Esophagus mucosa (tissue), 1 donor: ENCODE data around the gene GLT1D1. TPM values are rescaled to one million over a fixed set of nuclear protein-coding genes. Genes with fewer than 3 reads are reported as not detected.

ENCODE experiments used
- ATAC-seq: fragments of 200-7000 bp; cut with Tn5 transposase; one replicate; pipeline ENCODE4 v1.9.1; 2020
- total RNA-seq: library from RNA; stranded (reverse); gene quantifications from one replicate; pipeline ENCODE4 v1.2.4, GENCODE V29; 2023
- donor health status: DM: yes; HTN: yes; CAD: no.

GLT1D1 gene
- total RNA-seq, 1 donor from 2014 or later = 0.64 TPM

GRCh38 chr12:128856035-128856790, 2.9 kb downstream of the GLT1D1 start:
- no peak for ATAC-seq

DNA sequence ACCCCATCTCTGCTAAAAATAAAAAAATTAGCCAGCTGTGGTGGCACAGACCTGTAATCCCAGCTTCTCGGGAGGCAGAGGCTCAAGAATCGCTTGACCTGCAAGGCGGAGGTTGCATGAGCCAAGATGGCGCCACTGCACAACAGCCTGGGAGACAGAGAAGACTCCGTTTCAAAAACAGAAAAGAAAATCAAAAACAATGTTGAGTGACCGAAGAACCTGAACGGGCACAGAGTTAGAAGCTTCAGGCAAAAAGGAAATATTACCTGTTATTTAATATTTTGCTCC, 3.5 kb downstream of the GLT1D1 start:
- ATAC-seq = no peak

- ATAC-seq = no peak
Observed at GRCh38 chr12:128857133-128857763, 4.0 kb downstream of the GLT1D1 start.

- ATAC-seq = no peak
Observed at GRCh38 chr12:128859311-128859710, 6.0 kb downstream of the GLT1D1 start.

DNA sequence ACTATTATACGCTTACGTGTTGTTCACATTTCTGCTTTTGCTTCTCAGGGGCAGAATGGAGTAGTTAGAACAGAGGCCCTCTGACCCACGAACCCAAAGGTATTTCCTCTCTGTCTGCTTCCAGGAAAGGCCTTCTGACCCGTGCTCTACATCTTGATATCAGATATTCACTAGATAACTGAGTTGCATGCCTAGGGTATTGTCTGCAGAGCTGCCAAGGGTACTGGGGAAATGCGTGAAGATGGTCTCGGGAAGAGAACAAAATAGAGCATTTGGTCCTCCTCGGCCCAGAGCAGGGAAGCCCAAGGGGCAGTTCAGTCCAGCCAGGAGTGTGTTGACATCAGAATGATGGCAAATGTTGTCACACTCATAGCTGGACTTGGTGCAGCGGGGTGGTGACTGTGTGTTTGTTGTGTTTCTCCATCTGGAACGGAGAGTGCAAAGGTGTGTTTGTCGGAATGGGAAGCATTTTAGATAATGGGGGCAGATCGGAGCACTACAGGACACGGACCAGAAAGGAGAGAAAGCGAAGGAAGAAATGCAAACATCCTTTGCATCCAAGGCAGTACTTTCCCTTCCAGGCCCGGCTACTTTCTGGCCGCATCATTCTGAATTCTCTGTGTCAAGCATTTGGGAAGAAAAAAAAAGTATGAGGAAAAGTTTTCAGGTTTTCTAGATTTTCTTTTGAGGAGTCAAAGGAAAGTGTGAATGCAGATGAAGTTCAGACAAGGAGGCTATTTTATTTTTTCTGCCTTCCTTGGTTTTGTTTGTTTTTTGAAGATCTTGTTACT, 8.1 kb downstream of the GLT1D1 start:
- no peak for ATAC-seq

GRCh38 chr12:128863957-128864356, 10.7 kb downstream of the GLT1D1 start:
- peak; percentile 39 for ATAC-seq

DNA sequence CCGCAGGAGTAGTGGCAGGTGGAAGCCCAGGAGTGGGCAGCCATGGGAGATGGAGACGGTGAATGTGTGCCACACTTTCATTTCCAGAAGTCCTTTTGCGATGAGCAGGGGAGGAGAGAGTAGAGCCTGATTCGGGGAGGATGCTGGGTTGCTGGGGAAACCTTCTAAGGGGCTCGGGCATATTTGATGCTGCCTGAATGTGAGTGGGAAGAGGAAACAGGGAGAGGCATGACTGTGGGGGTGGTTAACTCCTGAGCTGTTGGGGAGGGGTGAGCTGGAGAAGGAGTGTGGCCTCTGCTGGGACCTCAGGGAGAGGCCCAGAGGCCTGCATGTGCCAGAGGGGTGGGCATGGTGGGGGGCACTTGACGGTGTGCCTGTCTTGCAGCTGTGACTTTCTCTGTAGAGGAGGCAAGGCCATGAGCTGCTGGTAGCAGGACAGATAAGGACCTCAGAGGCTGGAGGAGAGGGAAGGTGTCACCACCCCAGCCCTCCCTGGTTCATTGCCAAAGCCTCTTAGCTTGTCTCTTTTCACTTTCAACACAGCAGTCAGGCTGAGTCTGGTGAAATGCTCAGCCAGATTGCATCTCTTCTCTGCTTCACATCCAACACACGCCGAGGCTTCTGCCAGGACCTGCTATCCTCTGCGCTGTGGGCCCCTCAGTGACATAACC, 11.4 kb downstream of the GLT1D1 start:
- ATAC-seq = no peak

DNA sequence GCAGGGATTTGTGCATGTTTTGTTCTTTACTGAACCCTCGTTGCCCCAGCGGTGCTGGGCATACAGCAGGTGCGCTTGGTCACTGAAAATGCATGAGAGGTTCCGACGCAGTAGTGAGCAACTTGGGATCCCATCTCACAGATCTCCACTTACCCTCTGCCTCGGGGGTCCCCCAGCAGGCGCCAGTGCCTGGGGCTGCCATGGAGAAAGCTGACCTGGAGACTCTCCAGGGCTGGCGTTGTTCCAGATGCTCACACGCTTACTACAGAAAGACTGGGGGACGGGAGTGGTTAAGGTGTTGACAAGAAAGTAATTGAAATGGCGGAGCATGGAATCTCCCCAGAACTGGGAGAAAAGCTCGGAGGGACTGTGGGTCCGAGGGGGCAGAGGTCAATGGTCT, 14.2 kb downstream of the GLT1D1 start:
- no peak for ATAC-seq

- ATAC-seq = no peak
Observed at GRCh38 chr12:128871516-128871892, 18.2 kb downstream of the GLT1D1 start.

- no peak for ATAC-seq
Observed at GRCh38 chr12:128872303-128872702, 19.0 kb downstream of the GLT1D1 start.

- no peak for ATAC-seq
Observed at GRCh38 chr12:128876559-128876958, 23.3 kb downstream of the GLT1D1 start.

- no peak for ATAC-seq
Observed at GRCh38 chr12:128879898-128880764, 26.9 kb downstream of the GLT1D1 start.

DNA sequence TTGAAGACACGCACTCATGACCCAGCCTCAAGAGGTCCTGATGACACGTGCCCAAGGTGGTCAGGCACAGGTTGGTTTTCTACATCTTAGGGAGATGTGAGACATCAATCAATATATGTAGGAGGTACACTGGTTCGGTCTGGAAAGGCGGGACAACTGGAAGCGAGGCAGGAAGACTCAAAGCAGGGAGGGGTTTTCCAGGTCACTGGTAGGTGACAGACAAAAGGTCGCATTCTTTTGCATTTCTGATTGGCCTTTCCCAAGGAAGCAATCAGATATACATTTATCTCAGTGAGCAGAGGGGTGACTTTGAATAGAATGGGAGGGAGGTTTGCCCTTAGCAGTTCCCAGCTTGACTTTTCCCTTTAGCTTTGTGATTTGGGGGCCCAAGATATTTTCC, 38.6 kb downstream of the GLT1D1 start:
- ATAC-seq = no peak

DNA sequence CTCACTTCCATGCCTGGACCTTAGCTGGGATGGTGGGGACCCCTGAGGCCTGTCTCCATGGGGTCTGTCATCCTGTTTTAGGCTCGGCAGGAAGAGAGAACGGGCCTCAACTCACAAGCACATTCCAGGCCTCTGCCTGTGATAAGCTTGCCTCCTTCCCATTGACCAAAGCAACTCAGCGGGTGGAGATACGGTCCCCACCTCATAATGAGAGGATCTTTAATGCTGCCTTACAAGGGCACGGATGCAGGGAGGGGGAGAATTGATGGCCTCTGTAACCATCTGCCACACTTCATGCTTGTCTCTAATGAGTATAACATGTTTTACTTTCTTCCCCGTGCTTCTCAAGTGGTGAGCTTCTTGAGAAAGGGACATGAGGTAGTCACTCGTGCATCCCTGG, 50.0 kb downstream of the GLT1D1 start:
- no peak for ATAC-seq

GRCh38 chr12:128905003-128905544, 51.8 kb downstream of the GLT1D1 start:
- peak; percentile 60 for ATAC-seq

- peak; percentile 33 for ATAC-seq
Observed at GRCh38 chr12:128906485-128907137, 53.3 kb downstream of the GLT1D1 start.

- no peak for ATAC-seq
Observed at GRCh38 chr12:128908254-128908653, 55.0 kb downstream of the GLT1D1 start.

DNA sequence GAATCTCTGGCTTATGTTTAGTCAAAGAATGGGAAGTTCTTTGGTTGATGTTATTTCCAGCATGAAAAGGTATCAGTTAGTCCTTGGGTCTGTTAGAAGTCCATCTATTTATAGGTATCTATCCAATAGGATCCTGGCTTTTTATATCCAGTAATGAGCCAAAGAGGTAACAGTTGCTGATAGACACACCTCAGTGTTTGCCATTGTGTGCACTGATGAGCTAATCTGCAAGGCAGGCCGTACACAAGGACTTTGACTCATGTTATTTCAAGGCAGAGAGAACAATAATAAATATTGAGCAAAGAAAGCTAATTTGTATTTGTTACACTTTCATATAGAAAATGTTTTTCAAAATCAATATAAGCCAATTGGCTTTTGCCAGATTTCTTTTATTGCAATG, 56.4 kb downstream of the GLT1D1 start:
- no peak for ATAC-seq

GRCh38 chr12:128910629-128911028, 57.4 kb downstream of the GLT1D1 start:
- no peak for ATAC-seq

- peak; percentile 71 for ATAC-seq
Observed at GRCh38 chr12:128911861-128912260, 58.6 kb downstream of the GLT1D1 start.

DNA sequence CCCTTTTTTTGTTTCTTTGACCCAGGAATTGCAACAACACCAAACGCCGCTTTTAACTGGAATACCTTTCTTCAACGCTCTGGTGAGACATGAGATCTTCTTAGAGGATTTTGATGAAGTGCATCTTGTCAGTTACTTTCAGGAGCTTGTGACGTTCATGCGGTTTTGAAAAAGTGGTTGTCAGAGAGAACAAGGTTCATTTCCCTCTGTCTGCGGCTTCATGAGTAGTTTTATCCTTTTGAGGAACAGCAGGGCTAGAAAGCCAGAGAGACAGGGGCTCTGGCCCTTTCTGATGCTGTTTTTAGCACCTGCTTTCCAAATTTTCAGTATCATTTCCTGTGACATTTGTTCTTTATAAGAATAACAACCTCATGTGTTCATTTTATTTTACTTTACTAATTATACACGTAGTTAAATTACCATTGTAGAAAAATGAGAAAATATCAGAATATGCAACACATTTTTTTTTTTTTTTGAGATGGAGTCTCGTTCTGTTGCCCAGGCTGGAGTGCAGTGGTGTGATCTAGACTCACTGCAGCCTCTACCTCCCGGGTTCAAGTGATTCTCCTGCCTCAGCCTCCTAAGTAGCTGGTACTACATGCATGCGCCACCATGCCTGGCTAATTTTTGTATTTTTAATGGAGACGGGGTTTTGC, 61.8 kb downstream of the GLT1D1 start:
- no peak for ATAC-seq
